Activated CD8-positive, alpha-beta memory T cell treated with anti-CD3 and anti-CD28 coated beads, Interleukin-2, amount 50 U/mL, for 1 hour (primary cell): ENCODE data around the gene AMOT.
"Not testable (repeated sequence)": the region's sequence is repeated elsewhere in the genome, so short reads cannot be mapped to it uniquely, and the experiment has no call there.

Experiments
- DNase-seq: peaks from one replicate; pipeline ENCODE4 v3.0.0-alpha.2; 2020; ENCODE audit errors: extremely low read depth

AMOT gene, protein sequence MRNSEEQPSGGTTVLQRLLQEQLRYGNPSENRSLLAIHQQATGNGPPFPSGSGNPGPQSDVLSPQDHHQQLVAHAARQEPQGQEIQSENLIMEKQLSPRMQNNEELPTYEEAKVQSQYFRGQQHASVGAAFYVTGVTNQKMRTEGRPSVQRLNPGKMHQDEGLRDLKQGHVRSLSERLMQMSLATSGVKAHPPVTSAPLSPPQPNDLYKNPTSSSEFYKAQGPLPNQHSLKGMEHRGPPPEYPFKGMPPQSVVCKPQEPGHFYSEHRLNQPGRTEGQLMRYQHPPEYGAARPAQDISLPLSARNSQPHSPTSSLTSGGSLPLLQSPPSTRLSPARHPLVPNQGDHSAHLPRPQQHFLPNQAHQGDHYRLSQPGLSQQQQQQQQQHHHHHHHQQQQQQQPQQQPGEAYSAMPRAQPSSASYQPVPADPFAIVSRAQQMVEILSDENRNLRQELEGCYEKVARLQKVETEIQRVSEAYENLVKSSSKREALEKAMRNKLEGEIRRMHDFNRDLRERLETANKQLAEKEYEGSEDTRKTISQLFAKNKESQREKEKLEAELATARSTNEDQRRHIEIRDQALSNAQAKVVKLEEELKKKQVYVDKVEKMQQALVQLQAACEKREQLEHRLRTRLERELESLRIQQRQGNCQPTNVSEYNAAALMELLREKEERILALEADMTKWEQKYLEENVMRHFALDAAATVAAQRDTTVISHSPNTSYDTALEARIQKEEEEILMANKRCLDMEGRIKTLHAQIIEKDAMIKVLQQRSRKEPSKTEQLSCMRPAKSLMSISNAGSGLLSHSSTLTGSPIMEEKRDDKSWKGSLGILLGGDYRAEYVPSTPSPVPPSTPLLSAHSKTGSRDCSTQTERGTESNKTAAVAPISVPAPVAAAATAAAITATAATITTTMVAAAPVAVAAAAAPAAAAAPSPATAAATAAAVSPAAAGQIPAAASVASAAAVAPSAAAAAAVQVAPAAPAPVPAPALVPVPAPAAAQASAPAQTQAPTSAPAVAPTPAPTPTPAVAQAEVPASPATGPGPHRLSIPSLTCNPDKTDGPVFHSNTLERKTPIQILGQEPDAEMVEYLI

DNA sequence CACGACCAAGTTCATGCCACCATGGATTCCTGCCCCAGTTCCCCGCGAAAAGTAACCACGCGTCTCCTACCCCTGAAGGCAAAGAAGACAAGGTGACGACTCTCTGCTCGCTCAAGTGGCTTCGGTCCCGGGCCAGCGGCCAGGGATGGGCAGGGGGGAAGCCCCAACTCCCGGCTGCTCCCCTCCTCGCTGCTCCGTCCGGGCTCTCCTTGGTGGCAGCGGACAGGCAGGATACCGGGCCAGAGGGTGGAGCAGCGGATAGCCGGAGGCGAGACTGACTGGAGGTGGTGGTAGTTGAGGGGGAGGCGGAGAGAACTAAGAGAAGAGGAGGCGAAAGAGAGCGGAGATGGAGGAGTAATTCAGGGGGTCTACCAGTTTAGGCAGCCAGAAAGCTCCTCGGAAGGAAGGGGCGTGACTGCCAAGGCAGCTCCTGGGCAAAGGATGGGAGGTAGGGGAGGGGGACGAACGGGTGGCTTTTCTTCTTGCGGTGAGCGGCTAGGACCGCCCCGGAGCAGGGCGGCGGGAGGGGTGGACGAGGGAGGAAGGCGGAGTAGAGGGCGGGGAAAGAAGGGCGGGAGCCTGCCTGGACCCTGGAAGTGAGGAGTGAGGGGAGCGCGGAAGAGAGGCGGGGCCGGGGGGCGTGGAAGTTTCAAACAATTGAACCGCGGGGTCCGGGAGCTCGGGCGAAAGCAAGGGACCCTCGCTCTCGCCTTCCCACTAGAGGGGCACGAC lies at the start of gene AMOT:
AMOT (minus strand) TSS at position 450 of the 732 bp plus-strand sequence. CDS start 17,705 bp downstream, outside the sequence.
- DNase-seq, result peak; percentile 24

DNA sequence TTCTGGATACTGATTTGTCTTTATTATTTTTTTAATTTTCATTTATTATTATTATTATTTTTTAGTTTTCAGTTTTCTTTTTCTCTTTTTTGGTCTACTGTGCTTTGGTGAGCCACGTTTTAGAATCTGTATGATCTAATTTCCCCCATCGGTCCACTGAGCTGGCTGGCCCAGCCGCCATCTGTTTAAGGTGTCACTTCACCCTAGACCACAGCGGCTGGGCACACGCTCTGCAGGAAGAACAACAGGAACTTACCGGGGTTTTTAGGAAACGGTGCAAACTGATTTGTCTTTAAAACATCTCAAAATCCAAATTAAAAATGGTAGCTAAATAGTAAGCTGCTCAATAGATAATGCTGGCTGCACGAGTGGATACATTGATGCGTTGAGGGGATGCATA lies 48.8 kb upstream of the AMOT start:
- no peak for DNase-seq

DNA sequence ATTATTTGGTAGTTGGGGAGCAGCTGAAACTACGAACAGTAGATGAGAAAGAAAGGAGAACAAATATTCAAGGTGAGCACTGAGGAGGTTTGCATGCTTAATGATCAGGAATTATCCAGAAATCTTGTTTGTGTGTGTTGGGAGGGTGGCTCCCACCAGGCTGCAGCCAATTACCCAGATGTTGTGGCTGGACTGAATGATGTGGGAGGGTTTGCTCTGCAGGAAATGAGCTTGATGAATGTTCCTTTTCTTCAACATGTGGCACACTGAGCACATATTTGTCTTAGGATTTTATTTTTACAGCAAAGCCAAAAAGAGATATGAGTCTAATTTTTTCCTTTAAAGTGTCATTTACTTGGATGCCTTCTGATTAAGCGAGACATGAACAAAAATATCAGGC lies 48.3 kb upstream of the AMOT start:
- DNase-seq, result no peak

DNA sequence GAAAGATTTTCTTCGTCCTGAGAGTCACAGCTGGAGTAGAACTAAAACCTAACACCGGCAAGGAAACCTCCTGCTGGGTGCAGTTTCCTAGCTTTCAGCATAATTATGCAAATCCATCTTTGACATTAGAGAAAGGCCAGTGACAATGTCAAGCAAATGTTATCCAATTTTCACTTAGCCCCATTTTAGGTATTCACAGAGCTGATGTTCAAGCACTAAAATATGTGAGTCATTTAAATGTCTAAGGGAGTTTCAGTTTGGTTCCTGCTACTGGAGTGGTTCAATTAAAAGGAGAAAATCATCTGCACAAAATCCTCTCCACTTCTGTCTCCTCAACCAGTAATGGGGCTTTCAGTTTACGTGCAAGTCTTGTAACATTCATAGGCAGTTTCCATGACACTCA lies 37.1 kb upstream of the AMOT start:
- no peak for DNase-seq

DNA sequence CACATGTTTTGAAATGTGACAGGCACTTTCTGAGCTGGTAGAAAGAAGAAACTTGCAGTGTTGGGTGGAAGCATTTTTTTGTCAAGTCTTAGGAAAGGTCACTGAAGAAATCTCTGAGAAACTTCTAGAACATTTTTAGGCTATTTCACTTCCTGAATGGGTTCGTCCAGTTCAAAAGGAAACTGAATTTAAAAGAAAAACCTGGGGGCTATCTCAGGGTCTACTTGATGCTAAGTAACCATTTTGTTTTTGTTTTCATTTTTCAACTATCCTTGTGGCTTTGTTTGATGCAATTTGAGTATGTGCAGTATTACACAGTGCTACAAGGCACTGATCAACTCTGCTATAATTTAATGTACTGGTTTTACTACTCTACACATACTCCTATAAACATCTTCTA lies 34.0 kb upstream of the AMOT start:
- DNase-seq, result no peak

DNA sequence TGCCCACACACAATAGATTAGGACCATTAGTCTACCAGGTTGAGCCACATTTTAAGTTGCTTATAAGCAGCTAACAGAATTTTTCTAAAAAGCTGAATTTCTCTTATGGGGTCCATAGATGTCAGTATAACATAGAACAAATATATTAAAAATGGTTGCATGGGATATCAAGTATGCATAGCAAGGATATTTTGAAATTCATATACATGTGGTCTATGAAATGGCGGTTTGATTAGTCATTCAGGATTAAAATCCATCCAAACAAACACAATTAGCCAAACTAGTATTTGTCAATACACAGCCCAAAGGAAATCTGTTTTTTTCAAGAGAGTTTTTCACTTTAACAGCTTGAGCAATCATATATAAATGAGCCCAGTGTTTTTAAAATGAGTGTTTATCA lies 33.5 kb upstream of the AMOT start:
- no peak for DNase-seq

DNA sequence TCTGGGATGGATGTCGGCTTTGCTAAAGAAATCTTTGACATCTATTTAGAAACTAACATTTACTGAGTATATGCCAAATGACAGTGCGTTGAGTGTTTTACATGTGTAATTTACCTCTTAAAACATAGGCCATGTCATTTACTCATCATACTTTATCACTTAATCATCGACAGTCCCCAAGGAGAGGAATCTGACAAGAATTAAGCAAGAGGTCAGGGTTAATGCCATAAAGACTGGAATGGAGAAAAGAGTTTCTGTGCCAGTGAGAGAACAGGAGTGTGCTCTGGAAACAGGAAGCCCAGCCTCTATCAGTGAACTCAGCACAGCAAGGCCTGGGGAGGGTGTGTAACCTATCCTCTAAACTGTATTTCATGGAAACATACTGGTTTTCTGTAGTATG lies 28.0 kb upstream of the AMOT start:
- no peak for DNase-seq

DNA sequence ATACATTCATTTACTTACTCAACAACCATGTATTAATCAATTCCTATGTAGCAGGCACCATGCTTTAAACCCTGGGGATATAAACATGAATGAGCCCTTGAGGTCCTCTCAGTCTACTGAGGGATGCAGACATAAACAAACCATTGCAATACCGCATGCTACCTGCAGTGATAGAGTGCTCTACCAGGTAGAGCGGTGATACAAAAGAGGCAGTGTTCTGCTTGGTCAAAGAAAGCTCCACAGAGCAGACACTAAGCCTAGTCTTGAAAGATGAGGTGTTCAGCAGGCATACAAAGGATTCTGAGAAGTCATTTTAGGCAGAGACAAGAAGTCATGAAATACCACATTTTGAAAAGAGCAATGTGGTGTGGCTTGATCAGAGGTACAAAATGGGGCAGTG lies 26.9 kb upstream of the AMOT start:
- no peak for DNase-seq

DNA sequence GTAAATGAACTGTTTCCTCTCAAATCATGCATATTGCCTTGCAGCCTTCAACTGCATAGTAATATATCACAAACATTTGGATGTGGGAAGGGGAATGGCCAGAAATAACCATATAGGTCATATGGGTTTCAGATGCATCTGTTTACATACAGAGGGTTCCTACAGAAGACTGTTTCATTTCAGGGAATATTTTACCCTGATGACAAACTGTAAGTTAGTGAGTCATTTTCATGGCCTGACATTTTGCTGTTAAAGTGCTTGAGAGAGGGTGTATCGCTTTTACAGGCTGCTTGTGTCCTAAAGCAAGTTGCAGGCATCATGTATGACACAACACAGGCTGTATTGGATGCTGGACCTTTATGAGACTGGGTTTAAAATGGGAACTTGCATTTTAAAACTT lies 25.5 kb upstream of the AMOT start:
- DNase-seq, result no peak

DNA sequence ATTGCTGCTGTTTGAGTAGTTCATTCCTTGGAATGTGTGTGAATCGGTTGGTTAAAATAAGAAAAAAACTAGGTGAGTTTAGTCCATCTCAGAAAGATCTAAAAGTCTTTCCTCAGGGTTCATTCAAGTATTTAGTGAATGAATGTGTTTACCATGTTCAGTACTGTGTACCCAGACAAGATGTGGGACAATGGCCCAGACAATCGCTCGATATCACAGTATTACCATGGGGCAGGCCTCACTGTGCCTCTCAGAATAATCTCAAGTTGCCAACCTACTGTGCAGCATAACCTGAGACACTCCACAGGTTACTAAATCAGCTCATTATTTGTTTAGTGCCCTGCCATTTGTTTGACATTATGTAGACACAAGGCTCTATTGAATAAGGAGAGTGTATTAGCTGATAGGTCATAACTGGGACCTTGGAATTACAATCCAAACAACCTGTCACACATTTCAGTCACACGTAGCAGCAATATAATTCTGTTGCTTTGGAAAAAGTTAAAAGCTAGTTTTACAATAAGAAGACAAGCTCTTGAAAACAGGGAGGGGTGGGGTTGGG lies 24.9 kb upstream of the AMOT start:
- no peak for DNase-seq

DNA sequence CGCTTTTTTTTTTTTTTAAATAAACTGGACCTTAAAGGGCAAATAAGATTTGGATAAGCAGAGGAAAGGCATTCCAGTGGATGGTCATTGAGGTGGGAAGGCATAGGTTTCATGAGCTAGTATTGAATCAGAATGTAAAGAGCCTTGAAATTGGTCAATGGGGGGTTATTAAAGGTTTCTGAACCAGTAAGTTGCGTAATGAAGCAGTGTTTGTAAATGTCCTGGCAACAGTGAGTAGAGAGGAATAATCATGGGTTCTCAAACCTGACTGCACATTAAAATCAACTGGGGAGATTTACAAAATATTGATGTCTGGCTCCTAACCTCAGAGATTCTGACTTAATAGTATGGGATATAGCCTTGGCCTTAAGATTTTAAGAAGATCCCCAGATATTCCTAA lies 23.2 kb upstream of the AMOT start:
- no peak for DNase-seq

DNA sequence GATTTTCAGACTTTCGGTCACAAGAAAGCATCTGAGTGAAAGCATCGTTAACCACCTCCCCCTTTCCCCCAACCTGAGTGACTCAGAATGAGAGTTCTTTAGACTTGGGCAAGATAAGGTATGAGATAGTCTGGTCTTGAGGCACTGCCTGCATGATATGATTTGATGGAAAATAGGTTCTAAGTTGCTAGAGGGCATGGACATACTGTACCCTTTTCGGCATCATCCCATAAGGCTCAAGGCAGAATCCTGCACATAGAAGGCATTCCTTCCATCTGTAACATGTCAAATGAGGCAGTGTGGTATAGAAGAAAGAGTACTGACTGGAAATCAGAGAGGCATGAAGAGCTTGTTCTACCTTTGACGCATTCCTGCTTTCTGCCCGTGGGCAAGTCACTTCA lies 16.8 kb upstream of the AMOT start:
- DNase-seq, result no peak

DNA sequence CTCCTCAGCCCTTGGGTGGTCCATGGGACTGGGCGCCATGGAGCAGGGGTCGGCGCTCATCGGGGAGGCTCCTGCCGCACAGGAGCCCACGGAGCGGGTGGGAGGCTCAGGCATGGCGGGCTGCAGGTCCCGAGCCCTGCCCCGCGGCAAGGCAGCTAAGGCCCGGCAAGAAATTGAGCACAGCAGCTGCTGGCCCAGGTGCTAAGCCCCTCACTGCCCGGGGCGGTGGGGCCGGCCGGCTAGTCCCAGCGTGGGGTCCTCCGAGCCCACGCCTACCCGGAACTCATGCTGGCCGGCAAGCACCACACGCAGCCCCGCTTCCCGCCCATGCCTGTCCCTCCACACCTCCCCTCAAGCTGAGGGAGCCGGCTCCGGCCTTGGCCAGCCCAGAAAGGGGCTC lies 14.3 kb upstream of the AMOT start:
- DNase-seq, result not testable (repeated sequence)

DNA sequence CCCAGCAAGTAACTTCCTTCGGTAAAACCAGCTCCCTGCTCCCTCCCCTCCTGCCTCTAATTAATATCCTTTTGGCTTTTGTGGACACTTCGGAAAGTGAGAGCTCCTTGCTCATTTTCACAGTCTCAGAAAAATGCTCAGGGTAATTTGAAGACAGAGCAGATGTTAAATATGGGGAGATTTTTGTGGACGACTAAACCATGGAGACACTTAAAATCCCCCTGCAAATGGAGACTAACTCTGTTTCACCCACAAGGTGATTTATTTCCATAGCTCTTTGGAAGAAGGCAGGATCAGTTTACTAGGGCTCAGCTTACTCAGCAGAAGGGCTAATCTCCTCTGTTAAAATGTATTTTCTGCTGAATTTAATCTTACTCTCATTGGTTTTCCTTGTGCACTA lies 12.2 kb upstream of the AMOT start:
- DNase-seq, result no peak

DNA sequence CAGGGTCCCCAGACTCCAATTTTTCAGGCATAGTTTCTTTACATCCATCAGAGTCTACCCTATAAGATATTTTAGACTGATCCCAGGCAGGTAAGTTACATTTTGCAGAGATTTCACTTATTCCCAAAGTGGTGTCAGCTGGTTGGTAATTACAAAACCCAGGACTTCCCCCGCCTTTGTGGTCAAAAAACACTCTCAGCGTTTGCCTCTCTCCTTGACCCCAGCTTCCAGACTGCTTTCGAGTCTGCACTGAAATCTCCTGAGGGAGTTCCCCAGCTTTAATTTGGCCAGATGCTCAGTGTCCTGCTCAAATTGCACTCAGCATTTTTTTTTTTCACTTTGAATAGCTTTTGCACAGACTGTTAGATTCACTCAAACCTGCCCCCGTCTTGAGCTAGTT lies 11.2 kb upstream of the AMOT start:
- no peak for DNase-seq

DNA sequence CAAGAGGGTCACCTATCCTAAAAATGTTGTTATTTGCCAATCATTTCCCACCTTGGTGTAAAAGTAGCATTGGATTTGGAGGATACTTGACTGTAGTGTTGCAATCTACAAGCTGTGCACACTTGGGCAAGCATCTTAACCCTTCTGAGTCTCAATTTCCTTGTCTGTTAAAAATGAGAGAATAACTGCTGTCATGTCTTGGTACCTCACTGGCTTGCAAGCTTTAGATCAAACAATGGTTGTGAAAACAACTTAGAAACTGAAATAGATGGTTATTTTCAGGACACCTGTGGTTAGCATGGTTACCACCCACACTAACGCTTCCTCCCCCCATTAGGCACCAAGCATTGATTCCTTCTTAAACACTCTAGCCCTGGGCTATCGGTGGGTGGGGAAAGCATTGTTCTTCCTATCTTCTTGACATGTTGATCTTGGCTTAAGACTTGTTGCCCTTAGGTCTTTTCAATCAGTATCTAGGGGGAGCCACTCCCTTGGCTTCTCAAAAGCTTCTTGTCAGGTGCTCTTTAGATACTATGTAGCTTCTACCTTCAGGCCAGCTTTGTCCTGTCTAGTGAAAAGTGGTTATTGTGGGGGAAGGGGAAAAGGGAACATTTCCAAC lies 10.6 kb upstream of the AMOT start:
- DNase-seq, result no peak

DNA sequence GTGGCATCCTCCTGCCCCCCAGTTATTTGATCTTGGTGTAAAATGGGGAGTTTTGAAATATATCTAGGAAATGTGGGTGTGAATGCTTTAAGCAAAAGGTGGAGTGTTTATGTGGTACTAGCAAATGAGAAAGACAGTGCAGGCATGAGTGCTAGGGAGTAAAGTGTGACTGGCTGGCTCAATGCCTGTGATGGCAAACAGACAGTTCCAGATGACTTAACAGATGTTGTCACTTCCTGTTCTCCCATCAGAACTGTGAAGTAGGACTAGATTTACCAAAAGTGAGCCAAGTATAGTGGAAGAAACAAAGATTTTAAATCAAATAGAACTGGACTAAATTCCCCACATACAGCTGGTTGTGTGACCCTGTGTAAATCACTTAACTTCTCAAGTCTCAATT lies 8.4 kb upstream of the AMOT start:
- DNase-seq, result no peak

DNA sequence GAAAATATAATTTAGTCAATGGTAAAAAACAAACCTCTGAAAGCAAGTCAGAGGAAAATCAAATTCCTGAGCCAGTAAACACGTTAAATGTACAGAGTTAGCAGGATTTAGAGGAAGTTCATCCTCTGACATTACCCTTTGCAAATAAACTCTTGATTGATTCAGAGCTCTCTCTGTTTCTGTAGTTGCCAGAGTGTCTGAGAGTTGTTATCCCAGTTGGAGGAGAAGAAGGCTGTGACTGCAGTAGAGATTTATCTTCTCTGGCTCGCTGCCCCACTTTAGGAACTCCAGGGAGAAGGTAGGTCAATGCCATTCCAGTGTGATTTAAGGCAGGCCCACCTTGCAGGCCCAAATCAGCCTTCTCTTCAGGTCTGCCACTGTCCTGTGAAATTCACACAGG lies 6.2 kb upstream of the AMOT start:
- DNase-seq, result no peak

DNA sequence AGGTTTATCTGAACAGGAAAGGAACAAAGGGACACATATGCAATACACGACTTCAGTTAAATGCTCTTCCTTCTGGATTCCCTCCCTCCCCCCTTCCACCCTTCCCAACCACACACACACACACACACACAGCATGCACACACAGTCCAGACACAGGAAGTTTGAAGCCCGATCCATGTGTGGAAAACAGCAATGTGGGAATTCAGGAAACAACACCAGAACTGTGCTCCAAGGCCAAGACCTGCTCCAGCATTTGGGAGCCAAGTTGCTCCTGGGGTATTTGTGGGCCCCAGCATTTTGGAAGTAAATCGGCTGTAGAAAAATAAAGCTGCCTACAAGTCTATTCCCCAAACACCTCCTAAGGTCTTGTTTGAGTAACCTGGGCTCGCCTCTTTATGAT lies 5.6 kb upstream of the AMOT start:
- DNase-seq, result no peak

DNA sequence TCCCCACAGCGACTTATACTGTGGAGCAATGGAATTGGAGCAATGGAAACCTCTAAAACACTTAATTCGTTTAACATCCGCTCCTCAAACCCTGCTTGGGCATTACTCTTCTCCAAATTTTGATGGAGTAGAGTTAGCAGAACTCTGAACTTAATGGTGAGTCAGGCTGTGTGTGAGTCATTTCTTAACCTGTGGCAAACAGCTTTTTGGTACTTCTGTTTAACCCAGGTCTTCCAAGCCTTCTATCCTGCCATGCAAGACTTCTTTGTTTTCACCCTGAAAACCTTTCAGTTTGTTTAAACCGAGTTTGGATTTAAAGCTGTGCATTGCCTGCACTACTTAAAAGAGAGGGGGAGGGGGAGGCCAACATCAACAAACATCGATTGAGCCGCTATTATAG lies 3.6 kb upstream of the AMOT start:
- DNase-seq, result no peak

DNA sequence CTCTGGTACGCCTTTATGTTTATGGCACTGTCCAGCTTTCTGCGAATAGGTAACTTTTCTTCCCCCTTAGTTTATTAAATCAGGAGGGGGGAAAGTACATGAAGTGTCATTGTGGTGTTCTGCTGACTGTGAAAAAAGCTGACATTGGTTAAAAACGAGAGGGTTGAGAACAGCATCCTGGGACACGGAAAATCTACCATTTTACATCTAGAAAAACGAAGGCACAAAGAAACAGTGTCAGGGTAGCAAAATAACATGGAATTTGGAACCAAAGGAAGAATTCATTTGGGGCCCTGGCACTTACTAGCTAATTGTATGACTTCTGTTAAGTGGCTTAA lies 1.2 kb upstream of the AMOT start:
- DNase-seq, result no peak
